ENCODE results near the gene NR4A2. TPM values are rescaled to one million over a fixed set of nuclear protein-coding genes. Genes with fewer than 3 reads are reported as not detected.

The NR4A2 gene
- polyA plus RNA-seq, 1 of the 3 experiments (the other 2 are of a cell fraction) = 16.2 TPM

GRCh38 chr2:156323754-156324153, 8.8 kb downstream of the NR4A2 start:
- Histone ChIP-seq H3K4me1 (ENCODE audit: control insufficient read depth in 1 of 2, insufficient read depth in 2 of 2, low read depth in 1 of 2, low read length in 1 of 2) (no peaks in the 10 kb centered on the region), H4K20me1 (ENCODE audit: insufficient read depth) (no peaks in the 10 kb centered on the region), H3K27me3 (ENCODE audit: insufficient read depth) (peaks cover 73% of the 10 kb centered on the region), H3K9me2 (no peaks in the 10 kb centered on the region), H3K36me3 (replicated peaks in 1 of 2; ENCODE audit: control insufficient read depth in 1 of 2, insufficient read depth in 2 of 2, low read length in 1 of 2) (no peaks in the 10 kb centered on the region), H3K27ac (ENCODE audit: low read depth in 2 of 2, low read length in 1 of 2) (no peak overlapping the region), H3K9ac (no peak overlapping the region), H3K79me2 (ENCODE audit: insufficient read depth) (no peaks in the 10 kb centered on the region), H3K4me2 (no peak overlapping the region), H3K4me3 (ENCODE audit: low read depth in 2 of 2, low read length in 1 of 2) (no peak overlapping the region), H3K9me3 (no peaks in the 10 kb centered on the region), H3F3A (replicated peaks; ENCODE audit: insufficient read depth) (no peaks in the 10 kb centered on the region), H2AFZ (ENCODE audit: low read depth) (no peak overlapping the region)
- ChIA-PET POLR2A (no interaction called here), CTCF (no interaction called here)
- 48% methylated on average over 2 of the region's 2 CpGs for WGBS (ENCODE audit: low lambda C conversion rate)
- TF ChIP-seq REST (IDR thresholded peaks at IDR 0.05; ENCODE audit: low read depth, low read length) = no peak
- TF ChIP-seq, protein P1, sequence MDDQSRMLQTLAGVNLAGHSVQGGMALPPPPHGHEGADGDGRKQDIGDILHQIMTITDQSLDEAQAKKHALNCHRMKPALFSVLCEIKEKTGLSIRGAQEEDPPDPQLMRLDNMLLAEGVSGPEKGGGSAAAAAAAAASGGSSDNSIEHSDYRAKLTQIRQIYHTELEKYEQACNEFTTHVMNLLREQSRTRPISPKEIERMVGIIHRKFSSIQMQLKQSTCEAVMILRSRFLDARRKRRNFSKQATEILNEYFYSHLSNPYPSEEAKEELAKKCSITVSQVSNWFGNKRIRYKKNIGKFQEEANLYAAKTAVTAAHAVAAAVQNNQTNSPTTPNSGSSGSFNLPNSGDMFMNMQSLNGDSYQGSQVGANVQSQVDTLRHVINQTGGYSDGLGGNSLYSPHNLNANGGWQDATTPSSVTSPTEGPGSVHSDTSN (IDR thresholded peaks at IDR 0.05) = no peak
- no peak for TF ChIP-seq MXI1 (IDR thresholded peaks at IDR 0.05; ENCODE audit: low read depth, low read length)
- TF ChIP-seq, protein P2, sequence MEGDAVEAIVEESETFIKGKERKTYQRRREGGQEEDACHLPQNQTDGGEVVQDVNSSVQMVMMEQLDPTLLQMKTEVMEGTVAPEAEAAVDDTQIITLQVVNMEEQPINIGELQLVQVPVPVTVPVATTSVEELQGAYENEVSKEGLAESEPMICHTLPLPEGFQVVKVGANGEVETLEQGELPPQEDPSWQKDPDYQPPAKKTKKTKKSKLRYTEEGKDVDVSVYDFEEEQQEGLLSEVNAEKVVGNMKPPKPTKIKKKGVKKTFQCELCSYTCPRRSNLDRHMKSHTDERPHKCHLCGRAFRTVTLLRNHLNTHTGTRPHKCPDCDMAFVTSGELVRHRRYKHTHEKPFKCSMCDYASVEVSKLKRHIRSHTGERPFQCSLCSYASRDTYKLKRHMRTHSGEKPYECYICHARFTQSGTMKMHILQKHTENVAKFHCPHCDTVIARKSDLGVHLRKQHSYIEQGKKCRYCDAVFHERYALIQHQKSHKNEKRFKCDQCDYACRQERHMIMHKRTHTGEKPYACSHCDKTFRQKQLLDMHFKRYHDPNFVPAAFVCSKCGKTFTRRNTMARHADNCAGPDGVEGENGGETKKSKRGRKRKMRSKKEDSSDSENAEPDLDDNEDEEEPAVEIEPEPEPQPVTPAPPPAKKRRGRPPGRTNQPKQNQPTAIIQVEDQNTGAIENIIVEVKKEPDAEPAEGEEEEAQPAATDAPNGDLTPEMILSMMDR (IDR thresholded peaks at IDR 0.05) = no peak
- no peak for TF ChIP-seq GABPA (IDR thresholded peaks at IDR 0.05; ENCODE audit: low read depth)
- TF ChIP-seq GATA2 (CRISPR knock-in tag; IDR thresholded peaks at IDR 0.05) = no peak
- TF ChIP-seq RAD21 (IDR thresholded peaks at IDR 0.05; ENCODE audit: low read length) = no peak
- no peak for TF ChIP-seq RXRA (IDR thresholded peaks at IDR 0.05; ENCODE audit: borderline replicate concordance, low read depth)
- no peak for TF ChIP-seq TAF1 (IDR thresholded peaks at IDR 0.05; ENCODE audit: borderline replicate concordance, low read depth, low read length)
- TF ChIP-seq MEF2A (IDR thresholded peaks at IDR 0.05; ENCODE audit: borderline replicate concordance, low read depth) = no peak
- no peak for TF ChIP-seq EZH2phosphoT487 (IDR thresholded peaks at IDR 0.05; ENCODE audit: borderline replicate concordance, low read depth)
- no peak for TF ChIP-seq ELF1 (IDR thresholded peaks at IDR 0.05)
- TF ChIP-seq, protein P3, sequence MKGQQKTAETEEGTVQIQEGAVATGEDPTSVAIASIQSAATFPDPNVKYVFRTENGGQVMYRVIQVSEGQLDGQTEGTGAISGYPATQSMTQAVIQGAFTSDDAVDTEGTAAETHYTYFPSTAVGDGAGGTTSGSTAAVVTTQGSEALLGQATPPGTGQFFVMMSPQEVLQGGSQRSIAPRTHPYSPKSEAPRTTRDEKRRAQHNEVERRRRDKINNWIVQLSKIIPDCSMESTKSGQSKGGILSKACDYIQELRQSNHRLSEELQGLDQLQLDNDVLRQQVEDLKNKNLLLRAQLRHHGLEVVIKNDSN (IDR thresholded peaks at IDR 0.05; ENCODE audit: borderline replicate concordance, low read depth) = no peak
- no peak for TF ChIP-seq FOXJ3 (CRISPR knock-in tag; IDR thresholded peaks at IDR 0.05)
- no peak for TF ChIP-seq NFIC (IDR thresholded peaks at IDR 0.05; ENCODE audit: borderline replicate concordance)
- no peak for TF ChIP-seq CHD2 (IDR thresholded peaks at IDR 0.05; ENCODE audit: low read length, partially characterized antibody)
- no peak for TF ChIP-seq TCF12 (IDR thresholded peaks at IDR 0.05)
- no peak for TF ChIP-seq POLR2AphosphoS5 (IDR thresholded peaks at IDR 0.05; ENCODE audit: low read depth, low read length)
- no peak for DNase-seq
